Bronchial epithelial cell (primary cell): Measurements from ENCODE around the gene FABP1. TPM values are rescaled to one million over a fixed set of nuclear protein-coding genes. Genes with fewer than 3 reads are reported as not detected.

ENCODE experiments used
- DNase-seq: peaks from one replicate; pipeline ENCODE4 v3.0.0-alpha.2; 2010; ENCODE audit warnings: low read depth
- FAIRE-seq: peaks from 2 replicates; lab custom pipeline; 2011; peaks lifted over from hg19 to GRCh38; lab: Jason Lieb, UNC
- H3K27me3 ChIP-seq: 2 replicates; pipeline ENCODE4 v1.5.1; 2011; ENCODE audit warnings: low read length; ENCODE audit not compliant: control insufficient read depth, insufficient read depth
- H3K36me3 ChIP-seq: 2 replicates; pipeline ENCODE4 v1.5.1; 2011; ENCODE audit warnings: low read length; ENCODE audit not compliant: control insufficient read depth, insufficient read depth
- H3K4me3 ChIP-seq: 2 replicates; pipeline ENCODE4 v1.5.1; 2011; ENCODE audit warnings: mild to moderate bottlenecking, low read depth, low read length, control low read depth
- total RNA-seq: library from RNA; depleted of rRNA; stranded (reverse); fragments of >200 nt; gene quantifications from 2 replicates; pipeline ENCODE4 v1.2.1, GENCODE V29; 2014
- TF ChIP-seq, protein P1 (sequence below): IDR thresholded peaks from 2 replicates; pipeline ENCODE4 v1.5.1; 2011; ENCODE audit warnings: mild to moderate bottlenecking, moderate library complexity, low read length, control low read depth, inconsistent platforms; ENCODE audit not compliant: insufficient read depth, severe bottlenecking

The FABP1 gene
- total RNA-seq, 1 donor from 2014 or later: not detected

DNA sequence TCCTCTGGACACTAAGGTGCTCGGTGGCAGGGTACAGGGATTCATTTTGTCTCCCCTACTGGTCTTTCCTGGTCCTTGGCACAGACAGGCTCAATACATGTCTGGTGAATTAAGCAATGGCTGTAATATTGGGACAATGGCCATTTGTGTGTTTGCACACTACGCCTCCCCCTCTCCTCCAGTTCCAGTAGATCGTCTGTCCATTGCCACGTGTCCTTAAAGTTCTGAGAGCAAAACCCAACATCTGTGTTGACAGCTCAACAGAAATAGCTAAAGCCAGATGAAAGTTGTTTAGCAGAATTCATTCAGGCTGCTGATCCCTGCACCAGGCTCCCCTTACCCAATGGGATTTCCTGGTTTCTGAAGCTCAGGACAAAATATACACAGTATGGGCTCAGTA is 9.0 kb upstream of the FABP1 start:
- no peak overlapping the region for H3K4me3 ChIP-seq
- DNase-seq: no peak
- FAIRE-seq: no peak
- H3K27me3 ChIP-seq: no peaks in the 10 kb centered on the region
- H3K36me3 ChIP-seq: no peaks in the 10 kb centered on the region
- TF ChIP-seq, protein P1, sequence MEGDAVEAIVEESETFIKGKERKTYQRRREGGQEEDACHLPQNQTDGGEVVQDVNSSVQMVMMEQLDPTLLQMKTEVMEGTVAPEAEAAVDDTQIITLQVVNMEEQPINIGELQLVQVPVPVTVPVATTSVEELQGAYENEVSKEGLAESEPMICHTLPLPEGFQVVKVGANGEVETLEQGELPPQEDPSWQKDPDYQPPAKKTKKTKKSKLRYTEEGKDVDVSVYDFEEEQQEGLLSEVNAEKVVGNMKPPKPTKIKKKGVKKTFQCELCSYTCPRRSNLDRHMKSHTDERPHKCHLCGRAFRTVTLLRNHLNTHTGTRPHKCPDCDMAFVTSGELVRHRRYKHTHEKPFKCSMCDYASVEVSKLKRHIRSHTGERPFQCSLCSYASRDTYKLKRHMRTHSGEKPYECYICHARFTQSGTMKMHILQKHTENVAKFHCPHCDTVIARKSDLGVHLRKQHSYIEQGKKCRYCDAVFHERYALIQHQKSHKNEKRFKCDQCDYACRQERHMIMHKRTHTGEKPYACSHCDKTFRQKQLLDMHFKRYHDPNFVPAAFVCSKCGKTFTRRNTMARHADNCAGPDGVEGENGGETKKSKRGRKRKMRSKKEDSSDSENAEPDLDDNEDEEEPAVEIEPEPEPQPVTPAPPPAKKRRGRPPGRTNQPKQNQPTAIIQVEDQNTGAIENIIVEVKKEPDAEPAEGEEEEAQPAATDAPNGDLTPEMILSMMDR: no peak

DNA sequence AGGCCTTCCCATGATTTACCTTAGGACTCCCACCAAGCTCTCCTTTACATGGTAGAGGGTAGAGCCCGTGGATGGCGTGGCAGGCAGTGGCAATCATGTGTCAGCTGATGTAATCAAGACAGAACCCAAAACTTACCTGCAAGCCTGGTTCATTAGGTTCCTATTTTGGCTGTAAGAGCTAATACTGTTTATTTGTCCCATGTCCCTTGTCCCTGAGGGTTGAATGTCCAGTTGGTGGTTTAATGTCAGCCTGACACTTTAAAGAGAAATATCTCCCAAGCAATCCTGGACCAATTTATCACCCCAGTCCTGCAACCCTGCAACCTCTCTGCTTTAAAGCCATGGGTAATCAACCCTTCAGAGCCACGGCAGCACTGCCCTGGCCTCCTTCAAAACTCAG is 6.0 kb upstream of the FABP1 start:
- Histone ChIP-seq H3K27me3 (no peaks in the 10 kb centered on the region), H3K36me3 (no peaks in the 10 kb centered on the region), H3K4me3 (no peak overlapping the region)
- no peak for DNase-seq
- no peak for FAIRE-seq
- TF ChIP-seq, protein P1: no peak

- Histone ChIP-seq H3K36me3 (no peaks in the 10 kb centered on the region), H3K27me3 (no peaks in the 10 kb centered on the region), H3K4me3 (no peak overlapping the region)
- FAIRE-seq (no peak), DNase-seq (no peak)
- TF ChIP-seq, protein P1: no peak
These were observed 4.1 kb upstream of the FABP1 start for GRCh38 chr2:88131999-88132368.

DNA sequence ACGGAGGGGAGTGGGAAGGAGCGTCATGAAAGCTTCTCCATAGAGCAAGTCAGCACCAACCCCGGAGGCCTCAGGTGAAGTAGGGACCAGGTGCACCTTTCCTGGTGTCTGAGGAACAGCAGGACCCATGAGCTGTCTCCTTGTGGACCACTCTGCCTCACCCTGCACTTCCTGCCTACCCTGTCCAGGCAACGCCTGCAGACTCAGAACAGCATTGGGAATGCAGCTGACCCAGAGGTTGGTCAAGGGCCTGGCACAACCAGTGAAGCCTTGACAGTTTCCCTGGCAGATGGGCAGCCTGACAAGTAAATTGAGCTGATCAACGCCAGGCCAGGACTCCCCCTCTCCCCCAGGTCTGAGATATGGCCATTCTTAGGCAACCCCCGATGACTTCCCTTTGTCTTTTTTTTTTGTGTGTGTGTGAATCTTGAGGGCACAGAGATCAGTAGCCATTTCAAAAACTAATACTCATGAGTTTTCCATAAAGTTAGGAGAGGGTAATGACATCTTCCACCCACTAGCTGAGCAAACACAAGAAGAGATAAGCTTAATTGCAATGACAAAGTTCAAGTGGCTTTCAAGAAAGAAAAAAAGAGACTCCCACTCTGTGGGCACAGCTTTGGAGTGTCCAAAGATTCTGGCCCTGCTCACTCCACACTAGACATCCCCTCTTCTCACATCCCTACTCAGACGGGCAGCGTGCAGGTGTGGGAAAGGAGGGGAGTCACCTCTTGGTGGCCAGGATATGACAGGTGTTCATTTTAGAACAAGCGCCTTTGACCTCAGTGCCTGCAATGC is 3.5 kb upstream of the FABP1 start:
- DNase-seq (no peak), FAIRE-seq (no peak)
- Histone ChIP-seq H3K36me3 (no peaks in the 10 kb centered on the region), H3K27me3 (no peaks in the 10 kb centered on the region), H3K4me3 (no peak overlapping the region)
- TF ChIP-seq, protein P1: no peak

DNA sequence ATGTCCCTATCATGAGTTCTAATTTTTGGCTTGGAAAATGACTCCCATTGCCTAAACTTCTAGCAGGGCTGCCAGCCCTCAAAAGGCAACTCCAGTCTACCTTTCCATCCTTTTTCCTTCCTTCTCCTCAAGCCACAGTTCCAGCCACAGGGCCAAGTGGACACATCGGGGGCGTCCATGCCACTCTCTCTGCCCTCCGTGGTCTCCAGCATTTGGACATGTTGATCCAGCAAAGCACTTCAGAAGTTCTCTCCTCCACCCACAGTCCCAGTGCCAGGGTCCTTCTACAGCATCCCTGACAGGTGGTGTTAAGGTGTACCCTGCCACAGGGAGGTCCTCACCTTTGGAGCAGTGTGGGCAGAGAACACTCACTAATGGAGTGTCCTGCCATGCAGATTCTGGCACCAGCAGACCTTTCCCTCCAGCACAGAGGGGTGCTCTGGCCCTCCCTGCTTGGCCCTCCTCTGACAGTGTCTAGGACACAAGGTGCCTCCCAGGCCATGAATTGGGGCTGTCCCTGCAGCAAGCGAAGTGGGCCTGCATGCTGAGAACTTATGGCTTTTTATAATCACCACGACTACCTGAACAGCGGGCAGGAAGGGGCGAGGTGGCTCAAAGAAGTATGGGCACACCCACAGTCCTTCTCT is 1.6 kb upstream of the FABP1 start:
- FAIRE-seq (no peak), DNase-seq (no peak)
- no peaks in the 10 kb centered on the region for H3K36me3 ChIP-seq
- TF ChIP-seq, protein P1: no peak
- H3K4me3 ChIP-seq: no peak overlapping the region
- no peaks in the 10 kb centered on the region for H3K27me3 ChIP-seq
